GM23338 (cell line): ENCODE measurements around the gene BCOR.

Source experiments
- CREB1 ChIP-seq: fragments of 250-450 bp; sonication (Bioruptor Pico); IDR thresholded peaks from 2 replicates; pipeline ENCODE4 v1.5.0; 2020; ENCODE audit warnings: low read depth, mild to moderate bottlenecking, moderate library complexity
- EZH2 ChIP-seq: fragments of 200-600 bp; sonication (generic); IDR thresholded peaks from one replicate; pipeline ENCODE4 v1.8.0; 2017; ENCODE audit warnings: antibody characterized with exemption, mild to moderate bottlenecking, low read depth; ENCODE audit not compliant: unreplicated experiment
- EZH2phosphoT487 ChIP-seq: fragments of 200-600 bp; sonication (generic); IDR thresholded peaks from one replicate; pipeline ENCODE4 v1.8.1; 2018; ENCODE audit warnings: antibody characterized with exemption; ENCODE audit not compliant: unreplicated experiment
- POLR2AphosphoS5 ChIP-seq: IDR thresholded peaks from 2 replicates; pipeline ENCODE4 v1.6.1; 2016; ENCODE audit warnings: antibody characterized with exemption, low read depth
- STAT1 ChIP-seq: IDR thresholded peaks from one replicate; pipeline ENCODE4 v1.6.1; 2016; ENCODE audit warnings: antibody characterized with exemption; ENCODE audit not compliant: unreplicated experiment
- ZNF331 ChIP-seq: fragments of 250-450 bp; sonication (Bioruptor Pico); IDR thresholded peaks from 2 replicates; pipeline ENCODE4 v1.5.0; 2020; ENCODE audit warnings: low read depth, mild to moderate bottlenecking, moderate library complexity
- TF ChIP-seq, protein P1 (sequence below), 2 experiments: fragments of 200-600 bp in 1 of 2; sonication (generic) in 1 of 2; conservative IDR thresholded peaks; 2 replicates each; pipeline versions ENCODE4 v1.5.1 to v1.6.1; 2016 to 2017; ENCODE audit warnings: antibody characterized with exemption in 2 of 2, low read depth in 2 of 2, mild to moderate bottlenecking in 2 of 2, moderate library complexity in 1 of 2
- TF ChIP-seq, protein P2 (sequence below): IDR thresholded peaks from 2 replicates; pipeline ENCODE4 v1.6.1; 2016; ENCODE audit warnings: antibody characterized with exemption

DNA sequence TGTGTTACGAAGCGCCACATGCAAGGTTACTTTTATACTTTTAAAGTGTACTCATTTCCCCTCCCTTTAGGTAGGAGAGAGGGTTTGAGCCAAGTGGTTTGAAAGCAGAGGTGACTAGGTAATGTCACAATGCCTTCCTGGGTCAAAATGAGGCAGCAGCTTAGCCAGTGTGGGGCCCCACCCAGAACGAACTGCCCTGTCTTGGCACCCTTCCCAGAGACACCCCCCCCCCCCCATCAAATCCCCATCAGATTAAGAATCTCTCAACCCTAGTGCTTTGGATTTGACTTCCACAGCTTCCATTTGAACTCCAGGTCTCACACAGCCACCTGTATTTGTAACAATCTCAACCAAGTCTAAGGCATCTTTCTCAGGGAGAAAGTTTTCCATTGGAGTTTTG lies 31.1 kb downstream of the BCOR start:
- TF ChIP-seq, protein P1, sequence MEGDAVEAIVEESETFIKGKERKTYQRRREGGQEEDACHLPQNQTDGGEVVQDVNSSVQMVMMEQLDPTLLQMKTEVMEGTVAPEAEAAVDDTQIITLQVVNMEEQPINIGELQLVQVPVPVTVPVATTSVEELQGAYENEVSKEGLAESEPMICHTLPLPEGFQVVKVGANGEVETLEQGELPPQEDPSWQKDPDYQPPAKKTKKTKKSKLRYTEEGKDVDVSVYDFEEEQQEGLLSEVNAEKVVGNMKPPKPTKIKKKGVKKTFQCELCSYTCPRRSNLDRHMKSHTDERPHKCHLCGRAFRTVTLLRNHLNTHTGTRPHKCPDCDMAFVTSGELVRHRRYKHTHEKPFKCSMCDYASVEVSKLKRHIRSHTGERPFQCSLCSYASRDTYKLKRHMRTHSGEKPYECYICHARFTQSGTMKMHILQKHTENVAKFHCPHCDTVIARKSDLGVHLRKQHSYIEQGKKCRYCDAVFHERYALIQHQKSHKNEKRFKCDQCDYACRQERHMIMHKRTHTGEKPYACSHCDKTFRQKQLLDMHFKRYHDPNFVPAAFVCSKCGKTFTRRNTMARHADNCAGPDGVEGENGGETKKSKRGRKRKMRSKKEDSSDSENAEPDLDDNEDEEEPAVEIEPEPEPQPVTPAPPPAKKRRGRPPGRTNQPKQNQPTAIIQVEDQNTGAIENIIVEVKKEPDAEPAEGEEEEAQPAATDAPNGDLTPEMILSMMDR (conservative IDR thresholded peaks at IDR 0.05; ENCODE audit: low read depth in 2 of 2) = no peak
- TF ChIP-seq STAT1 = no peak
- TF ChIP-seq EZH2 = no peak
- TF ChIP-seq POLR2AphosphoS5 = no peak
- no peak for TF ChIP-seq EZH2phosphoT487
- no peak for TF ChIP-seq CREB1 (CRISPR knock-in tag)
- TF ChIP-seq ZNF331 = no peak
- TF ChIP-seq, protein P2, sequence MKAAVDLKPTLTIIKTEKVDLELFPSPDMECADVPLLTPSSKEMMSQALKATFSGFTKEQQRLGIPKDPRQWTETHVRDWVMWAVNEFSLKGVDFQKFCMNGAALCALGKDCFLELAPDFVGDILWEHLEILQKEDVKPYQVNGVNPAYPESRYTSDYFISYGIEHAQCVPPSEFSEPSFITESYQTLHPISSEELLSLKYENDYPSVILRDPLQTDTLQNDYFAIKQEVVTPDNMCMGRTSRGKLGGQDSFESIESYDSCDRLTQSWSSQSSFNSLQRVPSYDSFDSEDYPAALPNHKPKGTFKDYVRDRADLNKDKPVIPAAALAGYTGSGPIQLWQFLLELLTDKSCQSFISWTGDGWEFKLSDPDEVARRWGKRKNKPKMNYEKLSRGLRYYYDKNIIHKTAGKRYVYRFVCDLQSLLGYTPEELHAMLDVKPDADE = no peak
